Liver (tissue), 9 donors: Measurements from ENCODE around the gene NTN1. TPM values are rescaled to one million over a fixed set of nuclear protein-coding genes. Genes with fewer than 3 reads are reported as not detected.

ENCODE experiments used
- DNase-seq: peaks from one replicate; pipeline ENCODE4 v3.0.0-alpha.2; 2017; ENCODE audit warnings: low spot score
- H3K27ac ChIP-seq, 2 donors: one replicate each; pipeline ENCODE4 v1.7.0; 2013; ENCODE audit warnings: inconsistent platforms in 2 of 2, low read length in 2 of 2, control low read depth in 1 of 2, low read depth in 1 of 2, mild to moderate bottlenecking in 1 of 2
- H3K27me3 ChIP-seq, 4 donors: one replicate each; pipeline versions ENCODE4 v1.6.1 to v1.7.0; 2013; ENCODE audit warnings: low read length in 3 of 4, inconsistent platforms in 1 of 4, mild to moderate bottlenecking in 1 of 4, moderate library complexity in 1 of 4; ENCODE audit not compliant: control insufficient read depth in 4 of 4, insufficient read depth in 4 of 4
- H3K36me3 ChIP-seq, 4 donors: one replicate each; pipeline versions ENCODE4 v1.6.1 to v1.7.0; 2013; ENCODE audit warnings: low read length in 3 of 4, mild to moderate bottlenecking in 3 of 4, low read depth in 1 of 4, moderate library complexity in 1 of 4; ENCODE audit not compliant: control insufficient read depth in 4 of 4, insufficient read depth in 3 of 4
- H3K4me1 ChIP-seq, 4 donors: one replicate each; pipeline versions ENCODE4 v1.6.1 to v1.7.0; 2013; ENCODE audit warnings: low read length in 3 of 4, mild to moderate bottlenecking in 3 of 4, moderate library complexity in 1 of 4; ENCODE audit not compliant: control insufficient read depth in 4 of 4, insufficient read depth in 4 of 4
- H3K4me3 ChIP-seq, 3 donors: one replicate each; pipeline versions ENCODE4 v1.6.1 to v1.7.0; 2013; ENCODE audit warnings: low read length in 3 of 3, control low read depth in 1 of 3, low read depth in 1 of 3, mild to moderate bottlenecking in 1 of 3
- H3K9ac ChIP-seq, 2 donors: one replicate each; pipeline ENCODE4 v1.7.0; 2013; ENCODE audit warnings: low read length in 2 of 2, mild to moderate bottlenecking in 2 of 2, moderate library complexity in 2 of 2, control low read depth in 1 of 2, low read depth in 1 of 2
- H3K9me3 ChIP-seq, 4 donors: one replicate each; pipeline versions ENCODE4 v1.6.1 to v1.7.0; 2013; ENCODE audit warnings: low read length in 3 of 4; ENCODE audit not compliant: control insufficient read depth in 4 of 4
- CTCF ChIP-seq: fragments of 150-350 bp; IDR thresholded peaks from 2 replicates; pipeline ENCODE4 v1.5.1; 2017; ENCODE audit warnings: improper control_type of control experiment, low read depth, low read length; ENCODE audit not compliant: missing input control
- EGR1 ChIP-seq, 2 donors: IDR thresholded peaks; 2 replicates each; pipeline ENCODE4 v1.6.1; 2016 to 2018; ENCODE audit warnings: antibody characterized with exemption in 2 of 2, low read depth in 2 of 2
- FOXA1 ChIP-seq: IDR thresholded peaks from 2 replicates; pipeline ENCODE4 v1.6.1; 2016; ENCODE audit warnings: antibody characterized with exemption
- FOXA2 ChIP-seq: IDR thresholded peaks from 2 replicates; pipeline ENCODE4 v1.6.1; 2016; ENCODE audit warnings: antibody characterized with exemption
- GABPA ChIP-seq, 2 donors: IDR thresholded peaks in 1 of 2; conservative IDR thresholded peaks in 1 of 2; 2 replicates each; pipeline ENCODE4 v1.6.1; 2016; ENCODE audit warnings: antibody characterized with exemption in 2 of 2, mild to moderate bottlenecking in 1 of 2, moderate library complexity in 1 of 2
- HNF4A ChIP-seq, 2 donors: conservative IDR thresholded peaks; 2 replicates each; pipeline ENCODE4 v1.6.1; 2016; ENCODE audit warnings: antibody characterized with exemption in 2 of 2, mild to moderate bottlenecking in 2 of 2
- HNF4G ChIP-seq: IDR thresholded peaks from 2 replicates; pipeline ENCODE4 v1.6.1; 2016; ENCODE audit warnings: antibody characterized with exemption
- JUND ChIP-seq, 2 donors: IDR thresholded peaks; 2 replicates each; pipeline ENCODE4 v1.6.1; 2016; ENCODE audit warnings: antibody characterized with exemption in 2 of 2
- MAX ChIP-seq: IDR thresholded peaks from 2 replicates; pipeline ENCODE4 v1.6.1; 2016; ENCODE audit warnings: antibody characterized with exemption
- NR2F2 ChIP-seq: IDR thresholded peaks from 2 replicates; pipeline ENCODE4 v1.6.1; 2016; ENCODE audit warnings: antibody characterized with exemption
- RAD21 ChIP-seq, 2 donors: IDR thresholded peaks; 2 replicates each; pipeline ENCODE4 v1.6.1; 2016; ENCODE audit warnings: antibody characterized with exemption in 2 of 2, mild to moderate bottlenecking in 2 of 2
- RXRA ChIP-seq, 2 donors: IDR thresholded peaks; 2 replicates each; pipeline ENCODE4 v1.6.1; 2017 to 2018; ENCODE audit warnings: antibody characterized with exemption in 2 of 2, mild to moderate bottlenecking in 1 of 2
- SP1 ChIP-seq: IDR thresholded peaks from 2 replicates; pipeline ENCODE4 v1.6.1; 2018; ENCODE audit warnings: antibody characterized with exemption, mild to moderate bottlenecking
- TAF1 ChIP-seq: conservative IDR thresholded peaks from 2 replicates; pipeline ENCODE4 v1.6.1; 2016; ENCODE audit warnings: antibody characterized with exemption, mild to moderate bottlenecking
- YY1 ChIP-seq: IDR thresholded peaks from 2 replicates; pipeline ENCODE4 v1.6.1; 2016; ENCODE audit warnings: antibody characterized with exemption, mild to moderate bottlenecking
- WGBS: extraction: QIAGEN DNeasy Blood & Tissue Kit; methylation state at CpG from one replicate; pipeline ENCODE4 v1.1.7; 2013; 5-methylcytosine and 5-hydroxymethylcytosine counted together
- polyA plus RNA-seq, 2 donors: library from polyadenylated mRNA; stranded (reverse) in 1 of 2; unstranded in 1 of 2; fragments of 200-250 nt in 1 of 2; fragments of >200 nt in 1 of 2; fragmentation: Nextera tagmentation in 1 of 2; extraction: Ambion mirVana in 1 of 2; gene quantifications; one replicate each; pipeline versions ENCODE4 v1.2.1 to v1.2.3, GENCODE V29; 2013 to 2015
- total RNA-seq, 2 donors: library from RNA; depleted of rRNA; stranded (reverse); fragments of >200 nt; gene quantifications; one replicate each; pipeline ENCODE4 v1.2.3, GENCODE V29; 2014
- TF ChIP-seq, protein P1 (sequence below): IDR thresholded peaks from 2 replicates; pipeline ENCODE4 v1.6.1; 2016; ENCODE audit warnings: antibody characterized with exemption
- TF ChIP-seq, protein P2 (sequence below): IDR thresholded peaks from 2 replicates; pipeline ENCODE4 v1.6.1; 2016; ENCODE audit warnings: antibody characterized with exemption, mild to moderate bottlenecking
- TF ChIP-seq, protein P3 (sequence below): IDR thresholded peaks from 2 replicates; pipeline ENCODE4 v1.6.1; 2016; ENCODE audit warnings: antibody characterized with exemption
- donor health status: healthy.
- donor health status: healthy.
- donor health status: healthy.
- donor health status: healthy.
- donor health status: healthy.

NTN1 gene
- total and polyA plus RNA-seq, 4 donors = 0.14 to 8.7 (median 4.3) TPM

- TF ChIP-seq MAX = no peak
- TF ChIP-seq, protein P1, sequence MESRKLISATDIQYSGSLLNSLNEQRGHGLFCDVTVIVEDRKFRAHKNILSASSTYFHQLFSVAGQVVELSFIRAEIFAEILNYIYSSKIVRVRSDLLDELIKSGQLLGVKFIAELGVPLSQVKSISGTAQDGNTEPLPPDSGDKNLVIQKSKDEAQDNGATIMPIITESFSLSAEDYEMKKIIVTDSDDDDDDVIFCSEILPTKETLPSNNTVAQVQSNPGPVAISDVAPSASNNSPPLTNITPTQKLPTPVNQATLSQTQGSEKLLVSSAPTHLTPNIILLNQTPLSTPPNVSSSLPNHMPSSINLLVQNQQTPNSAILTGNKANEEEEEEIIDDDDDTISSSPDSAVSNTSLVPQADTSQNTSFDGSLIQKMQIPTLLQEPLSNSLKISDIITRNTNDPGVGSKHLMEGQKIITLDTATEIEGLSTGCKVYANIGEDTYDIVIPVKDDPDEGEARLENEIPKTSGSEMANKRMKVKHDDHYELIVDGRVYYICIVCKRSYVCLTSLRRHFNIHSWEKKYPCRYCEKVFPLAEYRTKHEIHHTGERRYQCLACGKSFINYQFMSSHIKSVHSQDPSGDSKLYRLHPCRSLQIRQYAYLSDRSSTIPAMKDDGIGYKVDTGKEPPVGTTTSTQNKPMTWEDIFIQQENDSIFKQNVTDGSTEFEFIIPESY = no peak
- TF ChIP-seq NR2F2 = no peak
- TF ChIP-seq RXRA (IDR thresholded peaks at IDR 0.05) = no peak
- TF ChIP-seq RAD21 (IDR thresholded peaks at IDR 0.05) = no peak
- no peak for TF ChIP-seq JUND (IDR thresholded peaks at IDR 0.05)
- TF ChIP-seq YY1 = no peak
- TF ChIP-seq EGR1 (IDR thresholded peaks at IDR 0.05; ENCODE audit: low read depth in 2 of 2) = no peak
- no peak for TF ChIP-seq SP1
- no peak for TF ChIP-seq CTCF
- TF ChIP-seq, protein P2, sequence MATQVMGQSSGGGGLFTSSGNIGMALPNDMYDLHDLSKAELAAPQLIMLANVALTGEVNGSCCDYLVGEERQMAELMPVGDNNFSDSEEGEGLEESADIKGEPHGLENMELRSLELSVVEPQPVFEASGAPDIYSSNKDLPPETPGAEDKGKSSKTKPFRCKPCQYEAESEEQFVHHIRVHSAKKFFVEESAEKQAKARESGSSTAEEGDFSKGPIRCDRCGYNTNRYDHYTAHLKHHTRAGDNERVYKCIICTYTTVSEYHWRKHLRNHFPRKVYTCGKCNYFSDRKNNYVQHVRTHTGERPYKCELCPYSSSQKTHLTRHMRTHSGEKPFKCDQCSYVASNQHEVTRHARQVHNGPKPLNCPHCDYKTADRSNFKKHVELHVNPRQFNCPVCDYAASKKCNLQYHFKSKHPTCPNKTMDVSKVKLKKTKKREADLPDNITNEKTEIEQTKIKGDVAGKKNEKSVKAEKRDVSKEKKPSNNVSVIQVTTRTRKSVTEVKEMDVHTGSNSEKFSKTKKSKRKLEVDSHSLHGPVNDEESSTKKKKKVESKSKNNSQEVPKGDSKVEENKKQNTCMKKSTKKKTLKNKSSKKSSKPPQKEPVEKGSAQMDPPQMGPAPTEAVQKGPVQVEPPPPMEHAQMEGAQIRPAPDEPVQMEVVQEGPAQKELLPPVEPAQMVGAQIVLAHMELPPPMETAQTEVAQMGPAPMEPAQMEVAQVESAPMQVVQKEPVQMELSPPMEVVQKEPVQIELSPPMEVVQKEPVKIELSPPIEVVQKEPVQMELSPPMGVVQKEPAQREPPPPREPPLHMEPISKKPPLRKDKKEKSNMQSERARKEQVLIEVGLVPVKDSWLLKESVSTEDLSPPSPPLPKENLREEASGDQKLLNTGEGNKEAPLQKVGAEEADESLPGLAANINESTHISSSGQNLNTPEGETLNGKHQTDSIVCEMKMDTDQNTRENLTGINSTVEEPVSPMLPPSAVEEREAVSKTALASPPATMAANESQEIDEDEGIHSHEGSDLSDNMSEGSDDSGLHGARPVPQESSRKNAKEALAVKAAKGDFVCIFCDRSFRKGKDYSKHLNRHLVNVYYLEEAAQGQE = no peak
- TF ChIP-seq, protein P3, sequence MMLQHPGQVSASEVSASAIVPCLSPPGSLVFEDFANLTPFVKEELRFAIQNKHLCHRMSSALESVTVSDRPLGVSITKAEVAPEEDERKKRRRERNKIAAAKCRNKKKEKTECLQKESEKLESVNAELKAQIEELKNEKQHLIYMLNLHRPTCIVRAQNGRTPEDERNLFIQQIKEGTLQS = no peak
- no peak for TF ChIP-seq FOXA1
- no peak overlapping the region for H3K9ac ChIP-seq
- 72% methylated on average over 11 of the region's 11 CpGs for WGBS
- peaks cover 0 to 1% (median 0%) of the 10 kb centered on the region in 4 donors for H3K36me3 ChIP-seq
- H3K27ac ChIP-seq = no peak overlapping the region
- H3K27me3 ChIP-seq = no peaks in the 10 kb centered on the region
- peaks cover 0 to 14% (median 5%) of the 10 kb centered on the region in 4 donors for H3K4me1 ChIP-seq
- no peak overlapping the region for H3K4me3 ChIP-seq
- DNase-seq = no peak
- H3K9me3 ChIP-seq = no peaks in the 10 kb centered on the region
These were observed 7.1 kb downstream of the NTN1 start for GRCh38 chr17:9028202-9028987.

DNA sequence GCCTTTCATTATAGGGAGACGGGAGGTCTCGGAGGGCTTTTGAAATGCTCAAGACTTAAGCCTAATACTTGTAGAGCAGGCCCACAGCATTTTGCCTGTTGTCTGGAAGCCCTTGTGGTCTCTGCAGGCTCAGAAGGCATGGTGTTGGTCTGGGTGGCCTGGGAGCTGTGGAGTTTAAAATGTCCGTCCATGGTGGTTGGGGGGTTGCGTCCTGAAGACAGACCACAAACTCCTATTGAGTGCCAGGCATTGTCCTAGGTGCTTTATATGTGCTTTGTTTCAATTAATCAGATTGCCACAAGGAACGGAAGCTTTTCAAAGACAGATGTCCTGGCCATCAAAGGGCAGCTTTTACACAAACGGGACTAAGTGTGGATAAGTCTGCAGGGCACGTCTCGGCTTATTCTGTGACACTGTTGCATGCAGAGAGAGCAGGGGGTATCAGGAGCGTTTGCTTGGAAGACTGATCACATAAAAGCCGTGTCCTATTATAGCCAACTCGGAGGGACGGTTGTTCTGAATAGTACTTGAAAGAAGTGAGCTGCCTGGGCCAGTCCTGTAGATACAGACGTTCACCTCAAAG, 7.8 kb downstream of the NTN1 start:
- H3K9me3 ChIP-seq = no peaks in the 10 kb centered on the region
- no peak overlapping the region for H3K9ac ChIP-seq
- H3K4me1 ChIP-seq = peaks cover 0 to 10% (median 4%) of the 10 kb centered on the region in 4 donors
- DNase-seq = no peak
- H3K27me3 ChIP-seq = no peaks in the 10 kb centered on the region
- H3K27ac ChIP-seq = no peak overlapping the region
- peaks cover 0 to 1% (median 0%) of the 10 kb centered on the region in 4 donors for H3K36me3 ChIP-seq
- no peak overlapping the region for H3K4me3 ChIP-seq
- 91% methylated on average over 13 of the region's 13 CpGs for WGBS
- TF ChIP-seq GABPA (IDR thresholded peaks at IDR 0.05 in 1 of 2, conservative IDR thresholded peaks at IDR 0.05 in 1 of 2) (no peak), HNF4G (no peak), FOXA2 (no peak), TAF1 (no peak), CTCF (no peak), HNF4A (conservative IDR thresholded peaks at IDR 0.05) (no peak)
- TF ChIP-seq, protein P3 = no peak
